DND-41 (cell line): ENCODE results near the gene GANAB.

ENCODE experiments used
- ATAC-seq: fragments of 200-7000 bp; cut with Tn5 transposase; 3 replicates; pipeline ENCODE4 v1.9.1; 2021; ENCODE audit warnings: low read depth; ENCODE audit not compliant: insufficient read depth
- DNase-seq: peaks from one replicate; pipeline ENCODE4 v3.0.0-alpha.2; 2020
- H2AFZ ChIP-seq: 2 replicates; pipeline ENCODE4 v1.6.0; 2012; ENCODE audit warnings: low read depth, low read length
- H3K27ac ChIP-seq: 2 replicates; pipeline ENCODE4 v1.5.1; 2012; ENCODE audit warnings: low read length, inconsistent platforms
- H3K27me3 ChIP-seq: fragments of 200-600 bp; sonication (generic); 2 replicates; pipeline ENCODE4 v1.6.0; 2012; ENCODE audit warnings: low read length, mild to moderate bottlenecking, inconsistent platforms; ENCODE audit not compliant: insufficient read depth, poor library complexity
- H3K36me3 ChIP-seq: 2 replicates; pipeline ENCODE4 v1.5.1; 2012; ENCODE audit warnings: low read length, inconsistent platforms; ENCODE audit not compliant: insufficient read depth
- H3K4me1 ChIP-seq: 2 replicates; pipeline ENCODE4 v1.5.1; 2012; ENCODE audit warnings: mild to moderate bottlenecking, low read length; ENCODE audit not compliant: insufficient read depth
- H3K4me2 ChIP-seq: 2 replicates; pipeline ENCODE4 v1.6.0; 2012; ENCODE audit warnings: mild to moderate bottlenecking, moderate library complexity, low read length, inconsistent platforms; ENCODE audit not compliant: insufficient read depth
- H3K4me3 ChIP-seq, 2 experiments: fragments of 200-600 bp in 1 of 2; shearing (Covaris generic) in 1 of 2; 2 replicates each; pipeline ENCODE4 v1.5.1; 2012 to 2016; ENCODE audit warnings: inconsistent platforms in 2 of 2, low read length in 2 of 2, mild to moderate bottlenecking in 2 of 2, low read depth in 1 of 2, moderate library complexity in 1 of 2
- H3K79me2 ChIP-seq: 2 replicates; pipeline ENCODE4 v1.6.0; 2012; ENCODE audit warnings: low read length, inconsistent platforms; ENCODE audit not compliant: insufficient read depth
- H3K9ac ChIP-seq: 2 replicates; pipeline ENCODE4 v1.6.0; 2012; ENCODE audit warnings: low read depth, mild to moderate bottlenecking, inconsistent platforms, low read length, moderate library complexity
- H3K9me3 ChIP-seq: 2 replicates; pipeline ENCODE4 v1.5.1; 2012; ENCODE audit warnings: low read length, moderate library complexity, mild to moderate bottlenecking, inconsistent platforms; ENCODE audit not compliant: insufficient read depth, severe bottlenecking
- H4K20me1 ChIP-seq: 2 replicates; pipeline ENCODE4 v1.6.0; 2012; ENCODE audit warnings: low read length; ENCODE audit not compliant: insufficient read depth
- EZH2 ChIP-seq: IDR thresholded peaks from 3 replicates; pipeline ENCODE4 v1.6.1; 2012; ENCODE audit warnings: borderline replicate concordance, low read depth, mild to moderate bottlenecking, moderate library complexity, low read length, inconsistent platforms; ENCODE audit not compliant: severe bottlenecking
- TF ChIP-seq, protein P1 (sequence below): IDR thresholded peaks from 2 replicates; pipeline ENCODE4 v1.5.1; 2012; ENCODE audit warnings: borderline replicate concordance, low read length, moderate library complexity, mild to moderate bottlenecking; ENCODE audit not compliant: poor library complexity, severe bottlenecking; ENCODE audit errors: extremely low read depth

Gene GANAB

DNA sequence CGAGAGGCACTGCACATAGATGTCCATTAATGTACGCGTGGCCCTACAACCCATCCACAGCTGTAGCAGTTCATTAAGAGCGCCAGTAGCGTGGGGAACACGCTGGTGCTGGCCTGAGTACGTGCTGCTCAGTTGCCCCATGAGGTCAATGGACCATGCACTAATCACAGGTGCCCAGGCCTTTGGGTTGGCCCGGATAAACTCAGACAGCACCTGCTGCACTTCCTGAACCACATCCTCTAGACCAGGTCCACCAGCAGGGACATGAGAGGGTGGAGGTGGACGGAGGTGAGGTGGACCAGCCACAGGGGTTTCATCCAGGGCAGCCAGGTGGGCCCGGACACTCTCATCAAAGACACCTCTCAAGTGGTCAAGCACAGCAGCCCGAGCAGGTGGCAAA lies 3.1 kb upstream of the GANAB start:
- Histone ChIP-seq H4K20me1 (peaks cover 7% of the 10 kb centered on the region), H3K9ac (no peak overlapping the region), H2AFZ (no peak overlapping the region), H3K36me3 (peaks cover 32% of the 10 kb centered on the region), H3K79me2 (peaks cover 67% of the 10 kb centered on the region), H3K27ac (no peak overlapping the region), H3K4me3 (no peak overlapping the region), H3K27me3 (no peaks in the 10 kb centered on the region), H3K4me1 (peaks cover 54% of the 10 kb centered on the region), H3K4me2 (no peak overlapping the region), H3K9me3 (no peaks in the 10 kb centered on the region)
- ATAC-seq = no peak
- TF ChIP-seq EZH2 = no peak
- TF ChIP-seq, protein P1, sequence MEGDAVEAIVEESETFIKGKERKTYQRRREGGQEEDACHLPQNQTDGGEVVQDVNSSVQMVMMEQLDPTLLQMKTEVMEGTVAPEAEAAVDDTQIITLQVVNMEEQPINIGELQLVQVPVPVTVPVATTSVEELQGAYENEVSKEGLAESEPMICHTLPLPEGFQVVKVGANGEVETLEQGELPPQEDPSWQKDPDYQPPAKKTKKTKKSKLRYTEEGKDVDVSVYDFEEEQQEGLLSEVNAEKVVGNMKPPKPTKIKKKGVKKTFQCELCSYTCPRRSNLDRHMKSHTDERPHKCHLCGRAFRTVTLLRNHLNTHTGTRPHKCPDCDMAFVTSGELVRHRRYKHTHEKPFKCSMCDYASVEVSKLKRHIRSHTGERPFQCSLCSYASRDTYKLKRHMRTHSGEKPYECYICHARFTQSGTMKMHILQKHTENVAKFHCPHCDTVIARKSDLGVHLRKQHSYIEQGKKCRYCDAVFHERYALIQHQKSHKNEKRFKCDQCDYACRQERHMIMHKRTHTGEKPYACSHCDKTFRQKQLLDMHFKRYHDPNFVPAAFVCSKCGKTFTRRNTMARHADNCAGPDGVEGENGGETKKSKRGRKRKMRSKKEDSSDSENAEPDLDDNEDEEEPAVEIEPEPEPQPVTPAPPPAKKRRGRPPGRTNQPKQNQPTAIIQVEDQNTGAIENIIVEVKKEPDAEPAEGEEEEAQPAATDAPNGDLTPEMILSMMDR = no peak
- DNase-seq = no peak

DNA sequence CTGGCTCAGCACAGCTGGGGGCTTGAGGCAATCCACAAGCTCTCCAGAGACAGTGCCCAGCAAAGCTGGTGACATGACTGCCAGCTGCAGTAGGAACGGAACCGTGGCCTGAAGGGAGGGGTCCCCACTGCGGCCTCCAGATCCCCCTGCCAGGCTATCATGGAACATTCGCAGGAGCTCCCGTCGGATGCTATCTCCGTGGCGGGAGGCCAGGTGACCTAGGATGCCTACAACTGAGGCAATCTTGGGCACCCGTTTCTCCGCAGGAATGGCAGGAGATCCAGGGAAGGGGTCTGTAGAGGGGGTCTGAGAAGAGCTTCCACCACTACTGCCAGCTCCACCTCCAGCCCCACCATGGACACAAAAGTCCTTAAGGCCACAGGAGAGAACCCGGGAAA lies 2.6 kb upstream of the GANAB start:
- ATAC-seq = no peak
- TF ChIP-seq, protein P1 = no peak
- TF ChIP-seq EZH2 = no peak
- H3K4me1 ChIP-seq = peaks cover 54% of the 10 kb centered on the region
- H3K9ac ChIP-seq = no peak overlapping the region
- no peaks in the 10 kb centered on the region for H3K27me3 ChIP-seq
- no peak for DNase-seq
- peaks cover 38% of the 10 kb centered on the region for H3K36me3 ChIP-seq
- H3K9me3 ChIP-seq = no peaks in the 10 kb centered on the region
- no peak overlapping the region for H3K4me2 ChIP-seq
- no peak overlapping the region for H2AFZ ChIP-seq
- H4K20me1 ChIP-seq = peaks cover 12% of the 10 kb centered on the region
- no peak overlapping the region for H3K4me3 ChIP-seq
- peaks cover 72% of the 10 kb centered on the region for H3K79me2 ChIP-seq
- no peak overlapping the region for H3K27ac ChIP-seq

DNA sequence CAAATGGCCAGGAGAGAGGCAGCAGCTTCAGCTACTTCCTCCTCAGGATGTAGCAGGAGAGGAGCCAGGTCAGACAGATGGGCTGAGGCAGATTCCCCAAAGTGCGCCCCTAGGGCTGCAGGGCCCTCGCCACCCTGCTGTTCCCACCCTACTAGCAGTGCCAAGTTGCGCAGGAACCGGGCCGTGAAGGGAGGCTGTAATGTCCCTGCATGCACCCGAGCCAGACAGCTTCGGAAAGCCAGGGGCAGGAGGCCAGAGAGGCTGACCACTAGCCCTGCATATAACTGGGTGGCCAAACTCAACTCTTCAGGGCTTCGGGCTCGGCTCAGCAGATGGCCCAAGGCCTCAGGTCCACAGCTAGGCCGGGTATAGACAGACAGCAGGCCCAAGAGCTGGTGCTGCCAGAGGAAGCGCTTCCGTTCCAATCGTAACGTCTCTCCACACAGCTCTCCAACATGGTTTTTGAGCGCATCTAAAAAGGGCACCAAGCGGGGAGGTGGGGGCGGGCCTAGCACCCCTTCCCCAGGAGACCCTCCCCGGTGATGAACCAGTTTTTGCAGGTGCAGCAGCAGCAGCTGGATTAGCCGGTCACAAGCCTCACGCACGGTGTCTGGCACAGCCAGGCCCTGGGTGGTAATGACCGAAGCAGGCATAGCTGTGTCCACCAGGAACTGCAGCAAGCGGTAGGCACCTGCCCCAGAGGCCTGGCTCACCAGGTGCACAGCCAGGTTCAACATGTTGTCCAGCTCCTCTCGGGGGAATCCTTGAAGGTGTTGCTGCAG lies 2.0 kb upstream of the GANAB start:
- H3K27me3 ChIP-seq = no peaks in the 10 kb centered on the region
- no peak overlapping the region for H2AFZ ChIP-seq
- H3K79me2 ChIP-seq = peaks cover 78% of the 10 kb centered on the region
- DNase-seq = no peak
- TF ChIP-seq EZH2 = no peak
- TF ChIP-seq, protein P1 = no peak
- ATAC-seq = no peak
- H4K20me1 ChIP-seq = peaks cover 12% of the 10 kb centered on the region
- peaks cover 43% of the 10 kb centered on the region for H3K36me3 ChIP-seq
- peaks cover 53% of the 10 kb centered on the region for H3K4me1 ChIP-seq
- H3K4me3 ChIP-seq = no peak overlapping the region
- peak overlapping the region; percentile 2; the same call in 1 of the 2 replicates for H3K27ac ChIP-seq
- no peak overlapping the region for H3K4me2 ChIP-seq
- peak overlapping the region; percentile 43 for H3K9ac ChIP-seq
- H3K9me3 ChIP-seq = no peaks in the 10 kb centered on the region
